ENCODE measurements around the gene TSPAN2. TPM values are rescaled to one million over a fixed set of nuclear protein-coding genes. Genes with fewer than 3 reads are reported as not detected.

Gene TSPAN2
- total RNA-seq, 1 donor from 2014 or later = 7.8 TPM

GRCh38 chr1:115040501-115040900, 48.8 kb downstream of the TSPAN2 start:
- DNase-seq (ENCODE audit: low read depth) = no peak
- Histone ChIP-seq H3K36me3 (ENCODE audit: control insufficient read depth, insufficient read depth, low read length) (no peaks in the 10 kb centered on the region), H3K4me3 (ENCODE audit: low read depth, low read length) (no peak overlapping the region), H3K27me3 (ENCODE audit: control insufficient read depth, insufficient read depth, low read length) (no peaks in the 10 kb centered on the region)
- no peak for TF ChIP-seq CTCF (IDR thresholded peaks at IDR 0.05; ENCODE audit: insufficient read depth, low read length, poor library complexity, severe bottlenecking)

GRCh38 chr1:115036814-115037507, 52.3 kb downstream of the TSPAN2 start:
- H3K27me3 ChIP-seq (ENCODE audit: control insufficient read depth, insufficient read depth, low read length) = no peaks in the 10 kb centered on the region
- DNase-seq (ENCODE audit: low read depth) = no peak
- TF ChIP-seq CTCF (IDR thresholded peaks at IDR 0.05; ENCODE audit: insufficient read depth, low read length, poor library complexity, severe bottlenecking) = no peak
- H3K4me3 ChIP-seq (ENCODE audit: low read depth, low read length) = no peak overlapping the region
- H3K36me3 ChIP-seq (ENCODE audit: control insufficient read depth, insufficient read depth, low read length) = no peaks in the 10 kb centered on the region

- DNase-seq (ENCODE audit: low read depth) = no peak
- Histone ChIP-seq H3K27me3 (ENCODE audit: control insufficient read depth, insufficient read depth, low read length) (no peaks in the 10 kb centered on the region), H3K4me3 (ENCODE audit: low read depth, low read length) (no peak overlapping the region), H3K36me3 (ENCODE audit: control insufficient read depth, insufficient read depth, low read length) (no peaks in the 10 kb centered on the region)
- TF ChIP-seq CTCF (IDR thresholded peaks at IDR 0.05; ENCODE audit: insufficient read depth, low read length, poor library complexity, severe bottlenecking) = no peak
These were observed 53.7 kb downstream of the TSPAN2 start for GRCh38 chr1:115035652-115036051.

- no peak overlapping the region for H3K4me3 ChIP-seq (ENCODE audit: low read depth, low read length)
- no peaks in the 10 kb centered on the region for H3K36me3 ChIP-seq (ENCODE audit: control insufficient read depth, insufficient read depth, low read length)
- TF ChIP-seq CTCF (IDR thresholded peaks at IDR 0.05; ENCODE audit: insufficient read depth, low read length, poor library complexity, severe bottlenecking) = no peak
- H3K27me3 ChIP-seq (ENCODE audit: control insufficient read depth, insufficient read depth, low read length) = no peaks in the 10 kb centered on the region
- no peak for DNase-seq (ENCODE audit: low read depth)
These were observed 57.7 kb downstream of the TSPAN2 start for GRCh38 chr1:115031595-115031994.

- DNase-seq (ENCODE audit: low read depth) = no peak
- TF ChIP-seq CTCF (IDR thresholded peaks at IDR 0.05; ENCODE audit: insufficient read depth, low read length, poor library complexity, severe bottlenecking) = no peak
- Histone ChIP-seq H3K4me3 (ENCODE audit: low read depth, low read length) (no peak within 1 kb of the TSS), H3K36me3 (ENCODE audit: control insufficient read depth, insufficient read depth, low read length) (no peaks in the 10 kb centered on the region), H3K27me3 (ENCODE audit: control insufficient read depth, insufficient read depth, low read length) (no peaks in the 10 kb centered on the region)
These were observed 59.8 kb downstream of the TSPAN2 start, which contains the start of gene TSHB for GRCh38 chr1:115029526-115029925. Gene TSHB, plus strand, starts transcription at chr1:115029826. Its CDS starts 3,537 bp downstream, at chr1:115033363.

GRCh38 chr1:115023593-115023992, 65.7 kb downstream of the TSPAN2 start:
- Histone ChIP-seq H3K4me3 (ENCODE audit: low read depth, low read length) (no peak overlapping the region), H3K27me3 (ENCODE audit: control insufficient read depth, insufficient read depth, low read length) (no peaks in the 10 kb centered on the region), H3K36me3 (ENCODE audit: control insufficient read depth, insufficient read depth, low read length) (no peaks in the 10 kb centered on the region)
- DNase-seq (ENCODE audit: low read depth) = no peak
- no peak for TF ChIP-seq CTCF (IDR thresholded peaks at IDR 0.05; ENCODE audit: insufficient read depth, low read length, poor library complexity, severe bottlenecking)

Data from kidney epithelial cell (primary cell).